WTC11 (cell line): ENCODE results near the gene SETD3. TPM values are rescaled to one million over a fixed set of nuclear protein-coding genes. Genes with fewer than 3 reads are reported as not detected.

ENCODE experiments used
- ATAC-seq: fragments of 200-7000 bp; cut with Tn5 transposase; 2 replicates; pipeline ENCODE4 v1.10.0; 2021; ENCODE audit warnings: mild to moderate bottlenecking, moderate library complexity
- CTCF ChIA-PET: fragments of 300-600 bp; sonication (Branson Sonifier 250); formaldehyde crosslinking; loops from one replicate; lab custom pipeline; 2021; ENCODE audit warnings: antibody characterized with exemption; lab: Charles Lee
- POLR2A ChIA-PET: fragments of 350-600 bp; sonication (Branson Sonifier 250); formaldehyde crosslinking; loops from one replicate; lab custom pipeline; 2021; ENCODE audit warnings: antibody characterized with exemption; lab: Charles Lee
- DNase-seq: peaks from one replicate; pipeline ENCODE4 v3.0.0; 2021; ENCODE audit warnings: low spot score
- H3K27ac Mint-ChIP-seq: 2 replicates; pipeline ENCODE4 v1.8.0; 2021; ENCODE audit warnings: mixed read lengths
- H3K27me3 Mint-ChIP-seq: 2 replicates; pipeline ENCODE4 v1.8.0; 2021; ENCODE audit warnings: low read depth, mild to moderate bottlenecking, moderate library complexity, mixed read lengths
- H3K36me3 Mint-ChIP-seq: 2 replicates; pipeline ENCODE4 v1.8.0; 2021; ENCODE audit warnings: mixed read lengths
- H3K4me1 Mint-ChIP-seq: 2 replicates; pipeline ENCODE4 v1.8.0; 2022; ENCODE audit warnings: mixed read lengths
- H3K4me3 Mint-ChIP-seq: 2 replicates; pipeline ENCODE4 v1.8.0; 2021; ENCODE audit warnings: mild to moderate bottlenecking, moderate library complexity, mixed read lengths
- H3K9me3 Mint-ChIP-seq: 2 replicates; pipeline ENCODE4 v1.8.0; 2021; ENCODE audit warnings: mixed read lengths
- CREB1 ChIP-seq: sonication (generic); formaldehyde crosslinking; IDR thresholded peaks from 2 replicates; pipeline ENCODE4 v1.8.0; 2023; ENCODE audit warnings: mild to moderate bottlenecking, missing genetic modification reagents
- FOXP1 ChIP-seq: sonication (generic); formaldehyde crosslinking; IDR thresholded peaks from 2 replicates; pipeline ENCODE4 v1.8.0; 2022; ENCODE audit warnings: missing genetic modification reagents, mild to moderate bottlenecking, moderate library complexity, borderline replicate concordance
- HMGA2 ChIP-seq: fragments of 250-450 bp; sonication (Bioruptor Pico); IDR thresholded peaks from 2 replicates; pipeline ENCODE4 v1.4.0; 2021; ENCODE audit warnings: mild to moderate bottlenecking, moderate library complexity
- JAZF1 ChIP-seq: fragments of 250-450 bp; sonication (Bioruptor Pico); IDR thresholded peaks from 2 replicates; pipeline ENCODE4 v1.9.0; 2021; ENCODE audit warnings: moderate library complexity, mild to moderate bottlenecking, inconsistent platforms
- KAT7 ChIP-seq: sonication (generic); formaldehyde crosslinking; IDR thresholded peaks from 2 replicates; pipeline ENCODE4 v1.8.1; 2023; ENCODE audit warnings: missing genetic modification reagents, mild to moderate bottlenecking, borderline replicate concordance
- MXD4 ChIP-seq: fragments of 250-450 bp; sonication (Bioruptor Pico); IDR thresholded peaks from 2 replicates; pipeline ENCODE4 v1.8.0; 2021; ENCODE audit warnings: mild to moderate bottlenecking, moderate library complexity, borderline replicate concordance
- MYBL2 ChIP-seq: sonication (generic); formaldehyde crosslinking; IDR thresholded peaks from 2 replicates; pipeline ENCODE4 v1.8.1; 2023; ENCODE audit warnings: mild to moderate bottlenecking, moderate library complexity, missing genetic modification reagents
- NR1H2 ChIP-seq: sonication (generic); formaldehyde crosslinking; IDR thresholded peaks from 2 replicates; pipeline ENCODE4 v1.9.0; 2021; ENCODE audit warnings: mild to moderate bottlenecking, moderate library complexity, missing genetic modification reagents
- ZBTB21 ChIP-seq: sonication (generic); formaldehyde crosslinking; IDR thresholded peaks from 2 replicates; pipeline ENCODE4 v1.8.1; 2023; ENCODE audit warnings: mild to moderate bottlenecking, missing genetic modification reagents, borderline replicate concordance
- ZNF121 ChIP-seq: sonication (generic); formaldehyde crosslinking; IDR thresholded peaks from 2 replicates; pipeline ENCODE4 v1.8.0; 2023; ENCODE audit warnings: missing genetic modification reagents
- ZNF138 ChIP-seq: sonication (generic); formaldehyde crosslinking; conservative IDR thresholded peaks from 2 replicates; pipeline ENCODE4 v1.8.1; 2022; ENCODE audit warnings: mild to moderate bottlenecking, moderate library complexity, missing genetic modification reagents
- ZNF219 ChIP-seq: sonication (generic); formaldehyde crosslinking; IDR thresholded peaks from 2 replicates; pipeline ENCODE4 v1.8.0; 2023; ENCODE audit warnings: missing genetic modification reagents, mild to moderate bottlenecking, borderline replicate concordance
- total RNA-seq: library from RNA; stranded (reverse); gene quantifications from 3 replicates; pipeline ENCODE4 v1.2.3, GENCODE V29; 2021
- TF ChIP-seq, protein P1 (sequence below): sonication (generic); formaldehyde crosslinking; IDR thresholded peaks from 2 replicates; pipeline ENCODE4 v1.8.1; 2023; ENCODE audit warnings: mild to moderate bottlenecking, missing genetic modification reagents, moderate library complexity
- TF ChIP-seq, protein P2 (sequence below): fragments of 250-450 bp; sonication (Bioruptor Pico); IDR thresholded peaks from 2 replicates; pipeline ENCODE4 v1.8.0; 2021; ENCODE audit warnings: mild to moderate bottlenecking
- TF ChIP-seq, protein P3 (sequence below): sonication (generic); formaldehyde crosslinking; IDR thresholded peaks from 2 replicates; pipeline ENCODE4 v1.8.1; 2023; ENCODE audit warnings: mild to moderate bottlenecking, missing genetic modification reagents, borderline replicate concordance
- TF ChIP-seq, protein P4 (sequence below): fragments of 200-600 bp; IDR thresholded peaks from 2 replicates; pipeline ENCODE4 v1.8.0; 2022; ENCODE audit warnings: antibody characterized with exemption
- TF ChIP-seq, protein P5 (sequence below): sonication (generic); formaldehyde crosslinking; IDR thresholded peaks from 2 replicates; pipeline ENCODE4 v1.8.1; 2023; ENCODE audit warnings: mild to moderate bottlenecking, missing genetic modification reagents
- TF ChIP-seq, protein P6 (sequence below): sonication (generic); formaldehyde crosslinking; IDR thresholded peaks from 2 replicates; pipeline ENCODE4 v1.8.0; 2022; ENCODE audit warnings: missing genetic modification reagents

Gene SETD3
- total RNA-seq, 1 experiment from 2014 or later = 53.1 TPM

DNA sequence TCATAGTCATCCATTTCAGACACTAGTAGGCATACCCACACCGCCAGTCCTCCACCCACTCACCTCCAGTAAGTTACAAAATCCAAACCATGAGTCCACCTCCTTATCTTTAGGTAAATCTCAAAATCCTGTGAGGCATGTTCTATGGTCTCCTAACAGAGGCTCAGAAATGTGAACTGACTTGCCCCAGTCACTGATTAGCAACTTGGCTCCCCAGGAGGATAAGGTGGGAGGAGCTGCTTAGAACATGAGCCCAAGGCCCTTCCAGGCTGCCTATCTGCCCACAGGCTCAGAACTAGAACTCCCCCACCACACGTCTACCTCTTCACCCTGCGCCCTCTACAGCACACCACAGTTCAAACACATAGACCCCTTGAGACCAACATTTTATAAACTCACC lies 19.9 kb downstream of the SETD3 start (continued):
- TF ChIP-seq ZNF121 (CRISPR knock-in tag) = no peak
- no peak for TF ChIP-seq HMGA2
- TF ChIP-seq MYBL2 (CRISPR knock-in tag) = no peak
- TF ChIP-seq ZNF138 (CRISPR knock-in tag) = no peak
- TF ChIP-seq, protein P1, sequence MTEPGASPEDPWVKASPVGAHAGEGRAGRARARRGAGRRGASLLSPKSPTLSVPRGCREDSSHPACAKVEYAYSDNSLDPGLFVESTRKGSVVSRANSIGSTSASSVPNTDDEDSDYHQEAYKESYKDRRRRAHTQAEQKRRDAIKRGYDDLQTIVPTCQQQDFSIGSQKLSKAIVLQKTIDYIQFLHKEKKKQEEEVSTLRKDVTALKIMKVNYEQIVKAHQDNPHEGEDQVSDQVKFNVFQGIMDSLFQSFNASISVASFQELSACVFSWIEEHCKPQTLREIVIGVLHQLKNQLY (CRISPR knock-in tag) = no peak

DNA sequence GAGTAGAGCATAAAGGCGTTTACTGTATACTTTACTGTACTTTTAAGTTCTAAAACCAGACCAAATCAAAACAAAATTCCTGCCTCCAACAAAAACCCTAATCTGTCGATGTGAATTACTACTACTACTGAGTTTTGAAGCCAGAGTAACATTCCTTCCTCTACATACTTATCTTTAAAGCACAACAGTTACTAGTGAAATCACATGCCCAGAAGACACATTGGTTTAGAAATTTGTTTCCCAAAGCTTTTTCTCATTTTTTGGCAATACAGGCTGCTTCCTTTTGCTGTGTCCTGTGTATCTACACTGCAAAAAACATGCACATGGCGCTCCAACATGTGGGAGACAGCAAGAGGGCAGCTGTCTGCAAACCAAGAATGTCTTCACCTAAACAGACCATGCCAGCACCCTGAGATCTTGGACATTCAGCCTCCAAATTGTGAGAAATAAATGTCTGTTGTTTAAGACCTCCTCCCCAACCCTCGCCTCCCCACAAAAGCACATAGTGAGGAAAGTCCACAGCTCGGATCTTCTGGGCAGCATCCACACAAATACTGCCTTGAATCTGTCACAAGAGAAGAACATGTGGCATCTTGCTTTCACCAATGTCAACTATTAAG lies 21.1 kb downstream of the SETD3 start:
- CTCF ChIA-PET = interaction anchor here (1.8 kb wide), 1 partner anchor 44 kb away, joined by 6 read pairs; no protein-coding TSS in a partner anchor
- POLR2A ChIA-PET = no interaction called here
- Mint-ChIP-seq H3K27ac (no peak overlapping the region), H3K4me3 (no peak overlapping the region), H3K36me3 (peaks cover 19% of the 10 kb centered on the region), H3K4me1 (peaks cover 27% of the 10 kb centered on the region), H3K9me3 (no peaks in the 10 kb centered on the region), H3K27me3 (no peaks in the 10 kb centered on the region)
- no peak for DNase-seq
- no peak for ATAC-seq
- TF ChIP-seq NR1H2 (CRISPR knock-in tag) = no peak
- no peak for TF ChIP-seq MXD4
- TF ChIP-seq, protein P2, sequence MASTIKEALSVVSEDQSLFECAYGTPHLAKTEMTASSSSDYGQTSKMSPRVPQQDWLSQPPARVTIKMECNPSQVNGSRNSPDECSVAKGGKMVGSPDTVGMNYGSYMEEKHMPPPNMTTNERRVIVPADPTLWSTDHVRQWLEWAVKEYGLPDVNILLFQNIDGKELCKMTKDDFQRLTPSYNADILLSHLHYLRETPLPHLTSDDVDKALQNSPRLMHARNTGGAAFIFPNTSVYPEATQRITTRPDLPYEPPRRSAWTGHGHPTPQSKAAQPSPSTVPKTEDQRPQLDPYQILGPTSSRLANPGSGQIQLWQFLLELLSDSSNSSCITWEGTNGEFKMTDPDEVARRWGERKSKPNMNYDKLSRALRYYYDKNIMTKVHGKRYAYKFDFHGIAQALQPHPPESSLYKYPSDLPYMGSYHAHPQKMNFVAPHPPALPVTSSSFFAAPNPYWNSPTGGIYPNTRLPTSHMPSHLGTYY (CRISPR knock-in tag) = no peak
- no peak for TF ChIP-seq ZNF219 (CRISPR knock-in tag)
- TF ChIP-seq, protein P3, sequence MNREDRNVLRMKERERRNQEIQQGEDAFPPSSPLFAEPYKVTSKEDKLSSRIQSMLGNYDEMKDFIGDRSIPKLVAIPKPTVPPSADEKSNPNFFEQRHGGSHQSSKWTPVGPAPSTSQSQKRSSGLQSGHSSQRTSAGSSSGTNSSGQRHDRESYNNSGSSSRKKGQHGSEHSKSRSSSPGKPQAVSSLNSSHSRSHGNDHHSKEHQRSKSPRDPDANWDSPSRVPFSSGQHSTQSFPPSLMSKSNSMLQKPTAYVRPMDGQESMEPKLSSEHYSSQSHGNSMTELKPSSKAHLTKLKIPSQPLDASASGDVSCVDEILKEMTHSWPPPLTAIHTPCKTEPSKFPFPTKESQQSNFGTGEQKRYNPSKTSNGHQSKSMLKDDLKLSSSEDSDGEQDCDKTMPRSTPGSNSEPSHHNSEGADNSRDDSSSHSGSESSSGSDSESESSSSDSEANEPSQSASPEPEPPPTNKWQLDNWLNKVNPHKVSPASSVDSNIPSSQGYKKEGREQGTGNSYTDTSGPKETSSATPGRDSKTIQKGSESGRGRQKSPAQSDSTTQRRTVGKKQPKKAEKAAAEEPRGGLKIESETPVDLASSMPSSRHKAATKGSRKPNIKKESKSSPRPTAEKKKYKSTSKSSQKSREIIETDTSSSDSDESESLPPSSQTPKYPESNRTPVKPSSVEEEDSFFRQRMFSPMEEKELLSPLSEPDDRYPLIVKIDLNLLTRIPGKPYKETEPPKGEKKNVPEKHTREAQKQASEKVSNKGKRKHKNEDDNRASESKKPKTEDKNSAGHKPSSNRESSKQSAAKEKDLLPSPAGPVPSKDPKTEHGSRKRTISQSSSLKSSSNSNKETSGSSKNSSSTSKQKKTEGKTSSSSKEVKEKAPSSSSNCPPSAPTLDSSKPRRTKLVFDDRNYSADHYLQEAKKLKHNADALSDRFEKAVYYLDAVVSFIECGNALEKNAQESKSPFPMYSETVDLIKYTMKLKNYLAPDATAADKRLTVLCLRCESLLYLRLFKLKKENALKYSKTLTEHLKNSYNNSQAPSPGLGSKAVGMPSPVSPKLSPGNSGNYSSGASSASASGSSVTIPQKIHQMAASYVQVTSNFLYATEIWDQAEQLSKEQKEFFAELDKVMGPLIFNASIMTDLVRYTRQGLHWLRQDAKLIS = no peak
- TF ChIP-seq, protein P4, sequence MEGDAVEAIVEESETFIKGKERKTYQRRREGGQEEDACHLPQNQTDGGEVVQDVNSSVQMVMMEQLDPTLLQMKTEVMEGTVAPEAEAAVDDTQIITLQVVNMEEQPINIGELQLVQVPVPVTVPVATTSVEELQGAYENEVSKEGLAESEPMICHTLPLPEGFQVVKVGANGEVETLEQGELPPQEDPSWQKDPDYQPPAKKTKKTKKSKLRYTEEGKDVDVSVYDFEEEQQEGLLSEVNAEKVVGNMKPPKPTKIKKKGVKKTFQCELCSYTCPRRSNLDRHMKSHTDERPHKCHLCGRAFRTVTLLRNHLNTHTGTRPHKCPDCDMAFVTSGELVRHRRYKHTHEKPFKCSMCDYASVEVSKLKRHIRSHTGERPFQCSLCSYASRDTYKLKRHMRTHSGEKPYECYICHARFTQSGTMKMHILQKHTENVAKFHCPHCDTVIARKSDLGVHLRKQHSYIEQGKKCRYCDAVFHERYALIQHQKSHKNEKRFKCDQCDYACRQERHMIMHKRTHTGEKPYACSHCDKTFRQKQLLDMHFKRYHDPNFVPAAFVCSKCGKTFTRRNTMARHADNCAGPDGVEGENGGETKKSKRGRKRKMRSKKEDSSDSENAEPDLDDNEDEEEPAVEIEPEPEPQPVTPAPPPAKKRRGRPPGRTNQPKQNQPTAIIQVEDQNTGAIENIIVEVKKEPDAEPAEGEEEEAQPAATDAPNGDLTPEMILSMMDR = no peak
- no peak for TF ChIP-seq ZBTB21 (CRISPR knock-in tag)
- TF ChIP-seq, protein P5, sequence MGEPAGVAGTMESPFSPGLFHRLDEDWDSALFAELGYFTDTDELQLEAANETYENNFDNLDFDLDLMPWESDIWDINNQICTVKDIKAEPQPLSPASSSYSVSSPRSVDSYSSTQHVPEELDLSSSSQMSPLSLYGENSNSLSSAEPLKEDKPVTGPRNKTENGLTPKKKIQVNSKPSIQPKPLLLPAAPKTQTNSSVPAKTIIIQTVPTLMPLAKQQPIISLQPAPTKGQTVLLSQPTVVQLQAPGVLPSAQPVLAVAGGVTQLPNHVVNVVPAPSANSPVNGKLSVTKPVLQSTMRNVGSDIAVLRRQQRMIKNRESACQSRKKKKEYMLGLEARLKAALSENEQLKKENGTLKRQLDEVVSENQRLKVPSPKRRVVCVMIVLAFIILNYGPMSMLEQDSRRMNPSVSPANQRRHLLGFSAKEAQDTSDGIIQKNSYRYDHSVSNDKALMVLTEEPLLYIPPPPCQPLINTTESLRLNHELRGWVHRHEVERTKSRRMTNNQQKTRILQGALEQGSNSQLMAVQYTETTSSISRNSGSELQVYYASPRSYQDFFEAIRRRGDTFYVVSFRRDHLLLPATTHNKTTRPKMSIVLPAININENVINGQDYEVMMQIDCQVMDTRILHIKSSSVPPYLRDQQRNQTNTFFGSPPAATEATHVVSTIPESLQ = no peak
- no peak for TF ChIP-seq CREB1
- no peak for TF ChIP-seq FOXP1 (CRISPR knock-in tag)
- TF ChIP-seq, protein P6, sequence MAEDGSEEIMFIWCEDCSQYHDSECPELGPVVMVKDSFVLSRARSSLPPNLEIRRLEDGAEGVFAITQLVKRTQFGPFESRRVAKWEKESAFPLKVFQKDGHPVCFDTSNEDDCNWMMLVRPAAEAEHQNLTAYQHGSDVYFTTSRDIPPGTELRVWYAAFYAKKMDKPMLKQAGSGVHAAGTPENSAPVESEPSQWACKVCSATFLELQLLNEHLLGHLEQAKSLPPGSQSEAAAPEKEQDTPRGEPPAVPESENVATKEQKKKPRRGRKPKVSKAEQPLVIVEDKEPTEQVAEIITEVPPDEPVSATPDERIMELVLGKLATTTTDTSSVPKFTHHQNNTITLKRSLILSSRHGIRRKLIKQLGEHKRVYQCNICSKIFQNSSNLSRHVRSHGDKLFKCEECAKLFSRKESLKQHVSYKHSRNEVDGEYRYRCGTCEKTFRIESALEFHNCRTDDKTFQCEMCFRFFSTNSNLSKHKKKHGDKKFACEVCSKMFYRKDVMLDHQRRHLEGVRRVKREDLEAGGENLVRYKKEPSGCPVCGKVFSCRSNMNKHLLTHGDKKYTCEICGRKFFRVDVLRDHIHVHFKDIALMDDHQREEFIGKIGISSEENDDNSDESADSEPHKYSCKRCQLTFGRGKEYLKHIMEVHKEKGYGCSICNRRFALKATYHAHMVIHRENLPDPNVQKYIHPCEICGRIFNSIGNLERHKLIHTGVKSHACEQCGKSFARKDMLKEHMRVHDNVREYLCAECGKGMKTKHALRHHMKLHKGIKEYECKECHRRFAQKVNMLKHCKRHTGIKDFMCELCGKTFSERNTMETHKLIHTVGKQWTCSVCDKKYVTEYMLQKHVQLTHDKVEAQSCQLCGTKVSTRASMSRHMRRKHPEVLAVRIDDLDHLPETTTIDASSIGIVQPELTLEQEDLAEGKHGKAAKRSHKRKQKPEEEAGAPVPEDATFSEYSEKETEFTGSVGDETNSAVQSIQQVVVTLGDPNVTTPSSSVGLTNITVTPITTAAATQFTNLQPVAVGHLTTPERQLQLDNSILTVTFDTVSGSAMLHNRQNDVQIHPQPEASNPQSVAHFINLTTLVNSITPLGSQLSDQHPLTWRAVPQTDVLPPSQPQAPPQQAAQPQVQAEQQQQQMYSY (CRISPR knock-in tag) = no peak
- no peak for TF ChIP-seq KAT7
- TF ChIP-seq JAZF1 (CRISPR knock-in tag) = no peak
